GM19099 (cell line): ENCODE measurements around the gene MSANTD1.

Experiments
- POLR2A ChIP-seq: IDR thresholded peaks from 3 replicates; pipeline ENCODE4 v1.6.1; 2011; ENCODE audit warnings: low read depth; ENCODE audit not compliant: insufficient read length; ENCODE audit errors: extremely low read depth

MSANTD1 gene

GRCh38 chr4:3225071-3225850, 23.7 kb upstream of the MSANTD1 start:
- no peak for TF ChIP-seq POLR2A

- no peak for TF ChIP-seq POLR2A
Measured at GRCh38 chr4:3225936-3226335, 23.0 kb upstream of the MSANTD1 start.

GRCh38 chr4:3226467-3226866, 22.5 kb upstream of the MSANTD1 start:
- no peak for TF ChIP-seq POLR2A

- no peak for TF ChIP-seq POLR2A
Measured at GRCh38 chr4:3226944-3227343, 22.0 kb upstream of the MSANTD1 start.

- no peak for TF ChIP-seq POLR2A
Measured at GRCh38 chr4:3227878-3228675, 20.9 kb upstream of the MSANTD1 start.

- no peak for TF ChIP-seq POLR2A
Measured at GRCh38 chr4:3228881-3229280, 20.1 kb upstream of the MSANTD1 start.

- TF ChIP-seq POLR2A, result no peak
Measured at GRCh38 chr4:3229328-3229727, 19.6 kb upstream of the MSANTD1 start.

GRCh38 chr4:3229964-3230363, 19.0 kb upstream of the MSANTD1 start:
- no peak for TF ChIP-seq POLR2A

- TF ChIP-seq POLR2A, result no peak
Measured at GRCh38 chr4:3231471-3231870, 17.5 kb upstream of the MSANTD1 start.

GRCh38 chr4:3232001-3232400, 17.0 kb upstream of the MSANTD1 start:
- TF ChIP-seq POLR2A, result no peak

GRCh38 chr4:3232871-3233271, 16.1 kb upstream of the MSANTD1 start:
- TF ChIP-seq POLR2A, result no peak

- no peak for TF ChIP-seq POLR2A
Measured at GRCh38 chr4:3233391-3234071, 15.4 kb upstream of the MSANTD1 start.

GRCh38 chr4:3234171-3235029, 14.6 kb upstream of the MSANTD1 start:
- TF ChIP-seq POLR2A, result no peak

GRCh38 chr4:3235030-3235345, 14.0 kb upstream of the MSANTD1 start:
- no peak for TF ChIP-seq POLR2A

- TF ChIP-seq POLR2A, result no peak
Measured at GRCh38 chr4:3235581-3235980, 13.4 kb upstream of the MSANTD1 start.

GRCh38 chr4:3236326-3236878, 12.6 kb upstream of the MSANTD1 start:
- no peak for TF ChIP-seq POLR2A
